ENCODE data around the gene KIAA0586. TPM values are rescaled to one million over a fixed set of nuclear protein-coding genes. Genes with fewer than 3 reads are reported as not detected.

The KIAA0586 gene
- total RNA-seq, 1 donor from 2014 or later, result 18.3 TPM

DNA sequence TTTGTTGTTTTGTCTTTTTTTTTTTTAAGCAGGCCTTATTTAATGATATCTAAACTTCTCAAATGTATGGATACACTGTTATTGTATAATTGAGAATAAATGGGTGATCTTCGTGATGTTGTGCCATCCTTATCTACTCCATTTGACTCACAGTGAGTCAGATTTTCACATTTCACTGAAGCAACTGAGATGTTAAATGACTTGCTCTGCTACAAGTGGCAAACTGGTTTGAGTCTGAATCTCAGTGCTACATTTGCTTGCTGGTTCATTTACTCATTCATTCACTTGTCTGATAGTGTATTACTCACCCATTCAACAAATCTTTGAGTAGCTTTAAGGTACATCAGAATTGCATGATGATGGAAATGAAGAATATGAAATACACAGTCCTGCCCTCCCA lies 2.6 kb downstream of the KIAA0586 start:
- no peaks in the 10 kb centered on the region for H3K9me3 Mint-ChIP-seq (ENCODE audit: unreplicated experiment)
- H3K4me3 Mint-ChIP-seq (ENCODE audit: unreplicated experiment), result no peak overlapping the region
- H3K27ac Mint-ChIP-seq (ENCODE audit: unreplicated experiment), result no peak overlapping the region
- H3K27me3 Mint-ChIP-seq (ENCODE audit: unreplicated experiment), result peaks cover 7% of the 10 kb centered on the region
- TF ChIP-seq, protein P1, sequence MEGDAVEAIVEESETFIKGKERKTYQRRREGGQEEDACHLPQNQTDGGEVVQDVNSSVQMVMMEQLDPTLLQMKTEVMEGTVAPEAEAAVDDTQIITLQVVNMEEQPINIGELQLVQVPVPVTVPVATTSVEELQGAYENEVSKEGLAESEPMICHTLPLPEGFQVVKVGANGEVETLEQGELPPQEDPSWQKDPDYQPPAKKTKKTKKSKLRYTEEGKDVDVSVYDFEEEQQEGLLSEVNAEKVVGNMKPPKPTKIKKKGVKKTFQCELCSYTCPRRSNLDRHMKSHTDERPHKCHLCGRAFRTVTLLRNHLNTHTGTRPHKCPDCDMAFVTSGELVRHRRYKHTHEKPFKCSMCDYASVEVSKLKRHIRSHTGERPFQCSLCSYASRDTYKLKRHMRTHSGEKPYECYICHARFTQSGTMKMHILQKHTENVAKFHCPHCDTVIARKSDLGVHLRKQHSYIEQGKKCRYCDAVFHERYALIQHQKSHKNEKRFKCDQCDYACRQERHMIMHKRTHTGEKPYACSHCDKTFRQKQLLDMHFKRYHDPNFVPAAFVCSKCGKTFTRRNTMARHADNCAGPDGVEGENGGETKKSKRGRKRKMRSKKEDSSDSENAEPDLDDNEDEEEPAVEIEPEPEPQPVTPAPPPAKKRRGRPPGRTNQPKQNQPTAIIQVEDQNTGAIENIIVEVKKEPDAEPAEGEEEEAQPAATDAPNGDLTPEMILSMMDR (IDR thresholded peaks at IDR 0.05; ENCODE audit: unreplicated experiment), result no peak
- no peaks in the 10 kb centered on the region for H3K36me3 Mint-ChIP-seq (ENCODE audit: low read depth, unreplicated experiment)
- H3K4me1 Mint-ChIP-seq (ENCODE audit: unreplicated experiment), result peaks cover 11% of the 10 kb centered on the region
- no peak for DNase-seq (ENCODE audit: low spot score)

DNA sequence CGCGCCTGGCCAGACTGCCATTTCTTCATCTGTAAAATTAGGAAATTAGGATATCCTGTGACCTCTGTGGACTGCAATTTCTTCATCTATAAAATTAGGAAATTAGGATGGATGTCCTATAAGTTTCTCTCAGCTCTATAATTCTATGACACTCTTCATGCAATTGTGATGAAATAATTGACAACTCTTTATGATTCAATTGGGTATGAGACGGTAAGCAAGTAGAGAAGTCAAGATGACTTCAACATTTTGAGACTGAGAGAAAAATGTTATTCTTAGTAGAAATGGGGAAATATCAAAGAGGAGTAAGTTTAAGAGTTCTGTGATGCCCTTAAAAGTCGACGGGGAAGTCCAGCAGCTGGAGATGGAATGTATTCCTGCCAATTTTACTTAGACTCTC lies 12.0 kb downstream of the KIAA0586 start:
- Mint-ChIP-seq H3K4me3 (ENCODE audit: unreplicated experiment) (no peak overlapping the region), H3K27me3 (ENCODE audit: unreplicated experiment) (peaks cover 2% of the 10 kb centered on the region), H3K4me1 (ENCODE audit: unreplicated experiment) (no peaks in the 10 kb centered on the region), H3K36me3 (ENCODE audit: low read depth, unreplicated experiment) (peaks cover 8% of the 10 kb centered on the region), H3K9me3 (ENCODE audit: unreplicated experiment) (no peaks in the 10 kb centered on the region), H3K27ac (ENCODE audit: unreplicated experiment) (no peak overlapping the region)
- DNase-seq (ENCODE audit: low spot score), result no peak
- TF ChIP-seq, protein P1 (IDR thresholded peaks at IDR 0.05; ENCODE audit: unreplicated experiment), result no peak

DNA sequence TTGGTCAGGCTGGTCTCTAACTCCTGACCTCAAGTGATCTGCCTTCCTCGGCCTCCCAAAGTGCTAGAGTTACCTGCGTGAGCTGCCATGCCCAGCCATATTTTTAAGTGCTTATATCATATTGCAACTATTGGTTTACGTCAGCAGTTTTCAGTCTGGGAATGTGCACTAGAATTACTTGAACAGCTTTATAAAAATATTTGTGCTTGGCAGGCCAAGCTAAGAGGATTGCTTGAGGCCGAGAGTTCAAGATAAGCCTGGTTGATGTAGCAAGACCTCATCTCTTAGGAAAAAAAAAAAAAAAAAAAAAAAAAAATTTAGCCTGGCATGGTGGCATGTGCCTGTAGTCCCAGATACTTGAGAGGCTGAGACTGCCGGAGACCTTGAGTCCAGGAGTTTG lies 17.1 kb downstream of the KIAA0586 start:
- H3K36me3 Mint-ChIP-seq (ENCODE audit: low read depth, unreplicated experiment), result peaks cover 4% of the 10 kb centered on the region
- no peaks in the 10 kb centered on the region for H3K4me1 Mint-ChIP-seq (ENCODE audit: unreplicated experiment)
- no peaks in the 10 kb centered on the region for H3K9me3 Mint-ChIP-seq (ENCODE audit: unreplicated experiment)
- H3K27me3 Mint-ChIP-seq (ENCODE audit: unreplicated experiment), result no peaks in the 10 kb centered on the region
- H3K27ac Mint-ChIP-seq (ENCODE audit: unreplicated experiment), result no peak overlapping the region
- no peak for DNase-seq (ENCODE audit: low spot score)
- TF ChIP-seq, protein P1 (IDR thresholded peaks at IDR 0.05; ENCODE audit: unreplicated experiment), result no peak
- H3K4me3 Mint-ChIP-seq (ENCODE audit: unreplicated experiment), result no peak overlapping the region

DNA sequence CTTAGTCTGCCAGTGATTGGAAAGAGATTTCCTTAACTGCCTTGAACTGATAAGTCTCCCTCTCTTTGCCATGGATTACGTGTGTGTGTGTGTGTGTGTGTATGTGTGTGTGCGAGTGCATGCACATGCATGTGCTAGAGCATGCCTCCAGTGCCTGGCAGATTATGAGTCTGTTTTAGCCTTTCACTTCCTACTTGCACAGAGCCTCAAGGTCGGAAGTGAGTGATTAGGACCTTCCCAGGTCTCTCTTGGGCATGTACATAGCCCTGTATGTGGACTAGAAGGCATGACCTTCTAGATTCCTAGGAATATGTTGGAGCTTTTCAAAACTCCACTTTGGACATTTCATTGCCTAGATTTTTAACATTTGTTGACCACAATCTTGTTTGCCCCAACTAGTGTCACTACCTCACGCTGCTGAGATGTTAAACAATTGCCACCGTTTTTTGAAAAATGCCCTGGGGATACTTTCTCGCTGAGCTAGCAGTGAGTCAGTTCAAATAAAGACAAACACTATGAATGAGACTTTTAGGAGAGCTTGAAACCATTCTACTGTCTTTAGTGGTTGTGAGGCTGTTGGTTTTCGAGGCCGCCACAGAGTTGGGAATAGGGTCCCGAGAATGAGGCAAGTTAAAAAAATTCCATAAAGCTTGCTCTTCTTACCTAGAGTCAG lies 28.2 kb downstream of the KIAA0586 start:
- no peak for DNase-seq (ENCODE audit: low spot score)
- no peaks in the 10 kb centered on the region for H3K4me1 Mint-ChIP-seq (ENCODE audit: unreplicated experiment)
- no peak overlapping the region for H3K4me3 Mint-ChIP-seq (ENCODE audit: unreplicated experiment)
- H3K27me3 Mint-ChIP-seq (ENCODE audit: unreplicated experiment), result no peaks in the 10 kb centered on the region
- TF ChIP-seq, protein P1 (IDR thresholded peaks at IDR 0.05; ENCODE audit: unreplicated experiment), result no peak
- H3K36me3 Mint-ChIP-seq (ENCODE audit: low read depth, unreplicated experiment), result peaks cover 6% of the 10 kb centered on the region
- H3K27ac Mint-ChIP-seq (ENCODE audit: unreplicated experiment), result no peak overlapping the region
- H3K9me3 Mint-ChIP-seq (ENCODE audit: unreplicated experiment), result no peaks in the 10 kb centered on the region

DNA sequence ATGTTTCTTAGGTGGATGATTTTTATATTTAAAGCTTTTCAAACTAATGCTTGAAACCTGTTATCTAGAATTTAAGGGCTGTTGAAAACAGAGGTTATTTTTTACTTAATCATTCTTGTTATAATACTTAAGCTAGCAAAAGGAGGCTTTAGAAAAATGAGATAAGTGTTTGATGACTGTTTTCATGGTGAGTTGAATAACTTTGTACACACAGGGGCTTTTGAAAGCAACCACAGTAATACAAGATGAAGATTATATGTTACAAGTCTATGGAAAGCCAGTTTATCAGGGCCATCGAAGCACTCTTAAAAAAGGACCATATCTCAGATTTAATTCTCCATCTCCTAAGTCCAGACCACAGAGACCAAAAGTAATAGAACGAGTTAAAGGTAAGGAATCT lies 33.3 kb downstream of the KIAA0586 start:
- Mint-ChIP-seq H3K9me3 (ENCODE audit: unreplicated experiment) (no peaks in the 10 kb centered on the region), H3K27me3 (ENCODE audit: unreplicated experiment) (no peaks in the 10 kb centered on the region), H3K27ac (ENCODE audit: unreplicated experiment) (no peak overlapping the region), H3K4me3 (ENCODE audit: unreplicated experiment) (no peak overlapping the region), H3K4me1 (ENCODE audit: unreplicated experiment) (no peaks in the 10 kb centered on the region), H3K36me3 (ENCODE audit: low read depth, unreplicated experiment) (no peaks in the 10 kb centered on the region)
- DNase-seq (ENCODE audit: low spot score), result no peak
- TF ChIP-seq, protein P1 (IDR thresholded peaks at IDR 0.05; ENCODE audit: unreplicated experiment), result no peak
